Activated CD4-positive, alpha-beta T cell treated with anti-CD3 and anti-CD28 coated beads for 4 hours (primary cell): ENCODE data around the gene NBPF10.
"Not testable (repeated sequence)": the region's sequence is repeated elsewhere in the genome, so short reads cannot be mapped to it uniquely, and the experiment has no call there.

ENCODE experiments used
- DNase-seq, 2 donors: peaks; one replicate each; pipeline ENCODE4 v3.0.0-alpha.2; 2020

Gene NBPF10, protein sequence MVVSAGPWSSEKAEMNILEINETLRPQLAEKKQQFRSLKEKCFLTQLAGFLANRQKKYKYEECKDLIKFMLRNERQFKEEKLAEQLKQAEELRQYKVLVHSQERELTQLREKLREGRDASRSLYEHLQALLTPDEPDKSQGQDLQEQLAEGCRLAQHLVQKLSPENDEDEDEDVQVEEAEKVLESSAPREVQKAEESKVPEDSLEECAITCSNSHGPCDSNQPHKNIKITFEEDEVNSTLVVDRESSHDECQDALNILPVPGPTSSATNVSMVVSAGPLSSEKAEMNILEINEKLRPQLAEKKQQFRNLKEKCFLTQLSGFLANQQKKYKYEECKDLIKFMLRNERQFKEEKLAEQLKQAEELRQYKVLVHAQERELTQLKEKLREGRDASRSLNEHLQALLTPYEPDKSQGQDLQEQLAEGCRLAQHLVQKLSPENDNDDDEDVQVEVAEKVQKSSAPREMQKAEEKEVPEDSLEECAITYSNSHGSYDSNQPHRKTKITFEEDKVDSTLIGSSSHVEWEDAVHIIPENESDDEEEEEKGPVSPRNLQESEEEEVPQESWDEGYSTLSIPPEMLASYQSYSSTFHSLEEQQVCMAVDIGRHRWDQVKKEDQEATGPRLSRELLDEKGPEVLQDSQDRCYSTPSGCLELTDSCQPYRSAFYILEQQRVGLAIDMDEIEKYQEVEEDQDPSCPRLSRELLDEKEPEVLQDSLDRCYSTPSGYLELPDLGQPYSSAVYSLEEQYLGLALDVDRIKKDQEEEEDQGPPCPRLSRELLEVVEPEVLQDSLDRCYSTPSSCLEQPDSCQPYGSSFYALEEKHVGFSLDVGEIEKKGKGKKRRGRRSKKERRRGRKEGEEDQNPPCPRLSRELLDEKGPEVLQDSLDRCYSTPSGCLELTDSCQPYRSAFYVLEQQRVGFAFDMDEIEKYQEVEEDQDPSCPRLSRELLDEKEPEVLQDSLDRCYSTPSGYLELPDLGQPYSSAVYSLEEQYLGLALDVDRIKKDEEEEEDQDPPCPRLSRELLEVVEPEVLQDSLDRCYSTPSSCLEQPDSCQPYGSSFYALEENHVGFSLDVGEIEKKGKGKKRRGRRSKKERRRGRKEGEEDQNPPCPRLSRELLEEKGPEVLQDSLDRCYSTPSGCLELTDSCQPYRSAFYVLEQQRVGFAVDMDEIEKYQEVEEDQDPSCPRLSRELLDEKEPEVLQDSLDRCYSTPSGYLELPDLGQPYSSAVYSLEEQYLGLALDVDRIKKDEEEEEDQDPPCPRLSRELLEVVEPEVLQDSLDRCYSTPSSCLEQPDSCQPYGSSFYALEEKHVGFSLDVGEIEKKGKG (N-terminal part only)

GRCh38 chr1:146144465-146144864, at the start of gene NBPF10:
Gene NBPF10 (minus strand): TSS chr1:146144804. CDS start chr1:146144769, 35 bp downstream.
- not testable (repeated sequence) for DNase-seq

DNA sequence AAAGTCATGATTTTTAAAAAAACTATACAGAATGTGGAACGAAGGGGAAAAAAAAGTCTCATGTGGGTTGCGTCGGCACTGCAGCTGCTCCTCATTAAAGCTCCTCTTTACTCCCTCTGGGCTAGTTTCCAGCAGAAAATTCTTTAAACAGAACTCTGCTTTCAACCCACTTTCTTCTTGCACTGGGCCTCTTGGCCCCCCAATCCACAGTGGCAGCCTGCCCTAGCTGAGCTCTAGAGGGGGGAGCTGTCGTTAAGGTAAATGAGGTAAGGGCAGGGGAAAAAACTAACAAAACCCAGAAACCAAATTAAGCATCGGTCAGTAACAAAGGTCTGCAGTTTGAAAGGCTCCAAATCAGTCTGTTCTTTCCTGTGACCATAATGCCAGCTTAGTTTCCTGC, 29.9 kb upstream of the NBPF10 start:
- DNase-seq = not testable (repeated sequence)

- DNase-seq = not testable (repeated sequence)
Observed at GRCh38 chr1:146167740-146168139, 23.1 kb upstream of the NBPF10 start.

DNA sequence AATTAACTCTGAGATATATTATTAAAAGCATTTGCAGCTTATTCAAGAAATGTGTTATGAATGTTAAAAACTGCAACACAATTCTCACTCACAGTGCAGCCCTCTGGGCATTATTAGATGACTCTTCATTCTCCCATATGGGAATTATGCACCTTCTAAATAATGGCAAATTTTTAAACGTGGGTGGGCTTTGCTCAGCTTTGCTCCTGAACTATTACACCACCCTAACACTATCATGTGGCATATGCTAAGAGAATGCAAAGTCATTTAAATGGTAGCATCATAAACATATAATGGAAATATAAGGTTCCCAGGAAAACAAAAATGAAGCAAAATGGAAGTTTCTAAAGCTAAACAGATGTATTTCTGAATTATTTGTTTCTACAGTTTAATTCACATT, 22.7 kb upstream of the NBPF10 start:
- not testable (repeated sequence) for DNase-seq
